ENCODE data around the gene MMP24OS.

The MMP24OS gene

DNA sequence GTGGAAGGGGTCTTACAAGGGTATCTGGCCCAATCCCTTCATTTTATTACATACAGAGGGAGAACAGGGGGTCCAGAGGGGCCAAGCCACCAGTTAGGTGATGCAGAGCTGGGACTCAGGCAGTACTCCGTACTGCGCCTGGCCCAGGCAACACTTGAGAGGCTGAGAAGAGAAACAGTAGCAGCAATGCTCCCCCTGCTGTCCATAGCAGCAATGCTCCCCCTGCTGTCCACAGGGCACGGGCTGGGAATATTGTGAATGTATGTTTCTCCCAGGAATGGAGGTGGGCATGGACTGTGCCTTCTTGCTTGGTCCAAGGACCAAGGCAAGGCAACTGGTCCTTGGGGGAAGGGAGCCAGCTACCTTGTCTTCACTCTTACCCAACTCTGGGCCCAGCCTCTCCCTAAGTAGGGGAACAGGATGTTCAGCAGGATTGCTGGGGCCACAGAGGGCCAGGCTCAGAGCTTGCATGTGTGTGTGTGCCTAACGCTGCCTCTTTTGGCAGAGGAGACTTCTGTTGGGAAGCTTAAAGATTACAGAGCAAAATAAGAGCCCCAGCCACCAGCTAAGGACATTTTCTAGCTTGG lies 29.1 kb upstream of the MMP24OS start:
- peak; percentile 88 for DNase-seq (ENCODE audit: low spot score)

GRCh38 chr20:35305682-35306556 lies 28.0 kb upstream of the MMP24OS start:
- DNase-seq (ENCODE audit: low spot score) = no peak

- no peak for DNase-seq (ENCODE audit: low spot score)
Measured at GRCh38 chr20:35304956-35305355, 27.0 kb upstream of the MMP24OS start.

GRCh38 chr20:35303735-35304491 lies 26.0 kb upstream of the MMP24OS start:
- peak; percentile 91 for DNase-seq (ENCODE audit: low spot score)

DNA sequence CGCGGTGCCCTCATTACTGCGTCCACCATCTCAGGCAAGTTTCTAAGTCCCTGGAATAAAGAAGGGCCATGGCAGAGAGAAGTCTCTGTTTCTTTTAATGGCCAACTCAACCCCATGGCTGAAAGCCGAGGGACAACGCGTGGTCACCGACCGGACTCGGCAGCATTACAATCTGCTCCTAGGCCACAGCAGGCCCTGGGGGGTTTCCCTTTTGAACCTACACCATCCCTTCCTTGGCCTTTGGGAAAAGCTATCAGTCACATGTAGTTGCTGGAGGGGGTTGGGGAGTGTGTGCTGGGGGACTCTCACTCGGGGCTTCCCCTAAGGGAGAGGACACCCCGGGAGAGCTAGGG lies 25.4 kb upstream of the MMP24OS start:
- DNase-seq (ENCODE audit: low spot score) = no peak

DNA sequence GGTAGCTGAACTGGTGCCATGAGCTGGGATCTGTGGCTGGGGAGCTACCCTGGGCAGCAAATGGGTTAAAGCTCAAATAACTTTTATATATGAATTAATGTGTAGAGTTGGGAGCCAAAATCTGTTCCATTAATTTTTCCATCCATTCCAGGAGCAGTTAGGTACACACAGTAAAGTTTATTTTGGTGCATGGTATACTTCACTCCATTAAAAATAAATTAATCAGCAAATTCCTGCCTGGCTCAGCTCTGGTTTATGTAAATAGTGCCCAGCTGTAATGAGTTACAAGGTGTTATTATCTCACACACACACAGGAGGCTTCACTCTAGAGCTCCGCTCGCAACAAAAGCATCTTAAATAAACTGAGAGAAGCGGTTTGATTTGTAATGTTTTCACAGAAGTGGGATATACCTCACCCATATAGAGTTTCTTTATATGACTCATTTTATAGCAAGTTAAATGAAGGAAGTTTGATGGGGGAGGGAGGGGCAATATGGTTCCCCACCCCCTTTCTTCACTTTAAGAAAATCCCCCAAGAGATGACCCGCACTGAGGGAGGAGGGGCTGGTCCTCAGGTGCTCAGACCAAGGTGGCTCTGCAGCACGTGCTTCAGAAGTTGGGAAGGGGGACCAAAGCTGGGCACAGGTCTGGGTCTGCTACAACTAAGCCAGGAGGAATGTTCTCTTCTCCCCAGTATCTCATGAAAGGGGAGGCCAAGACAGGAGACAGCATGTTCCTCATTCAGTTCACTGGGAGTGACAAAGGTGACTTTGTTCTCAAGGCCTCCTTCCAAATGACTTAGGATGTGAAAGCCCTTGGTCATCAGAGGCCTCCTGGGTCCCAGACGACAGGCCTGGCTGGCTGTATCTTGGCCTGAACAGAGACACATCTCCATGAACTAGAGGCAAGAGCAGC lies 24.8 kb upstream of the MMP24OS start:
- no peak for DNase-seq (ENCODE audit: low spot score)

GRCh38 chr20:35301426-35301825 lies 23.5 kb upstream of the MMP24OS start:
- no peak for DNase-seq (ENCODE audit: low spot score)

GRCh38 chr20:35300469-35301262 lies 22.7 kb upstream of the MMP24OS start:
- DNase-seq (ENCODE audit: low spot score) = no peak

- no peak for DNase-seq (ENCODE audit: low spot score)
Measured at GRCh38 chr20:35299780-35300179, 21.9 kb upstream of the MMP24OS start.

DNA sequence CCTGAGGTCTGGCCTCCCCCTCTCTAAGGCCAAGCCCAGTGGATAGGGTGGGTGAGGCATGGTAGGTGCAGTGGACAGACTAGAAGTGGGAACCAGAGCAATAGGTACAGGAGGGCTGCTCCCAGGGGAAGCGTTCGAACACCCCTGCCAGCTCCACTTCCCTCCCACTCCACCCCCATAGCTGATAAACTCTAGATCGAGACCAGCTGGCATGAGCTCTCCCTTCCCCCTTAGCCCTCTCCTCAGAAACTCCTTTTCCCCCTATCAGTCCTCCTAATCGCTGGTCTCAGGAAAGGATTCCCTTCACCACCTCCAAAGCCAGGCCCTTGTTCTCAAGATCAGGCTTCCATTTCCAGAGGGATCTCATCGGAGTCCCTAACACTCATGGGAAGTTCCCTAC lies 20.3 kb upstream of the MMP24OS start:
- DNase-seq (ENCODE audit: low spot score) = no peak

DNA sequence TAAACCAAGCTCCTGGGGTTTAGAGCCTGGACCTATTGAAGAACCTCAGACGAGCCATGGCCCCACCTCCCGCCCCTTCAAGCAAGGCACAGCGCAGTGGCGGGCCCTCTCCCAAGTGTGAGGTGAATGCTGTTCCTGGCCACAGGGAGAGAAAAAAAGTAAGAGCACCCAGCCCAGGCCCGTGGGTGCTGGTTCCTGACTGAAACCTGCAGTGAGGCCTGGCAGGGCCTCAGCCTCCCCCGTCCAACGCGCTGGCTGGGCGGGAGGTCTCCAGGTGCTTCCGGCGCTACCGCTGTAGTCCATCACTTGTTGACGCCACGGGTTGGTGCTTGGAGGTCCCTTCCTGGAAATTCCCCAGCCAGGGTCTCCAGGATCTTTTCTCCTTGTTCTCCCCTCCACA lies 19.8 kb upstream of the MMP24OS start:
- DNase-seq (ENCODE audit: low spot score) = no peak

DNA sequence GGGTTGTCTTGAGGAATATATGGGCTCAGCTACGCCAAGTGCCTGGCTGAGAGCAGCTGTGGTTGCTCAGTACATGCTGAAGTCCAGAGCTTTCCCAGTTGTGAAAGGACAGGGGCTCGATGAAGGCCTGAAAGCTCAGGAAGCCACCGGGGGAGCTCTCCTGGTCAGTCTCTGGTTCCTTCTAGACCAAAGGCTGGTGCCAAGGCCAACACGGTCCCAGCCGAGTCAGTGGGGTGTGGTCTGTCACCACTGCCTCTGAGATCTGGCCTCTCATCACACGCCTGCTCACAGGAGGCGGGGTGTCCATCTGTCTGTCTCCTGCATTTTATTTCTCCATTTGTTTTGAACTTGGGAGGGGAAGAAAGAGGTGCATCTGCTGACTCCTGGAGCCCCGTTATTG lies 19.2 kb upstream of the MMP24OS start:
- DNase-seq (ENCODE audit: low spot score) = no peak

DNA sequence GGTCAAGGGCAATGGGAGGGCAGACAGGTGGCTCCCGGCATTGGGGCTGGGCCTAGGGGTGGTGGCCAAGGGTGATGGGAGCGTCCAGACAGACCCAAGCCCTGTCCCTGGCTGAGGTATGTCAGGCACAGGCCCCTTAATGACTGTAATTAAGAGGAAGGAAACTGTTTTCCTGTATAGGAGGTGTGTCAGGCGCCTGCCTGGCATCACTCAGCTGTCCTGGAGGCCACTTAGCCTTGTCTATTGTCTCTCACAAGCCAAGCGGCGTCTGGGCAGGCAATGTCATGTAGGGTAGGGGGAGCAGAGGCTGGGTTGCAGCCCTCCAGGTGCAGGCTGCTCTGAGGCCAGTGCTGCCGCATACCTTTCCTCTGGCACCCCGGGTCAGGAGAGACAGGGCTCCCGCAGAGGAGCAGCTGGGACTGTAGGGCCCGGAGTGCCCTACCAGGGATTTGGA lies 18.2 kb upstream of the MMP24OS start:
- DNase-seq (ENCODE audit: low spot score) = no peak

- no peak for DNase-seq (ENCODE audit: low spot score)
Measured at GRCh38 chr20:35295674-35296073, 17.8 kb upstream of the MMP24OS start.

GRCh38 chr20:35295058-35295457 lies 17.1 kb upstream of the MMP24OS start:
- no peak for DNase-seq (ENCODE audit: low spot score)

- DNase-seq (ENCODE audit: low spot score) = peak; percentile 76
Measured at GRCh38 chr20:35294293-35294685, 16.4 kb upstream of the MMP24OS start.

DNA sequence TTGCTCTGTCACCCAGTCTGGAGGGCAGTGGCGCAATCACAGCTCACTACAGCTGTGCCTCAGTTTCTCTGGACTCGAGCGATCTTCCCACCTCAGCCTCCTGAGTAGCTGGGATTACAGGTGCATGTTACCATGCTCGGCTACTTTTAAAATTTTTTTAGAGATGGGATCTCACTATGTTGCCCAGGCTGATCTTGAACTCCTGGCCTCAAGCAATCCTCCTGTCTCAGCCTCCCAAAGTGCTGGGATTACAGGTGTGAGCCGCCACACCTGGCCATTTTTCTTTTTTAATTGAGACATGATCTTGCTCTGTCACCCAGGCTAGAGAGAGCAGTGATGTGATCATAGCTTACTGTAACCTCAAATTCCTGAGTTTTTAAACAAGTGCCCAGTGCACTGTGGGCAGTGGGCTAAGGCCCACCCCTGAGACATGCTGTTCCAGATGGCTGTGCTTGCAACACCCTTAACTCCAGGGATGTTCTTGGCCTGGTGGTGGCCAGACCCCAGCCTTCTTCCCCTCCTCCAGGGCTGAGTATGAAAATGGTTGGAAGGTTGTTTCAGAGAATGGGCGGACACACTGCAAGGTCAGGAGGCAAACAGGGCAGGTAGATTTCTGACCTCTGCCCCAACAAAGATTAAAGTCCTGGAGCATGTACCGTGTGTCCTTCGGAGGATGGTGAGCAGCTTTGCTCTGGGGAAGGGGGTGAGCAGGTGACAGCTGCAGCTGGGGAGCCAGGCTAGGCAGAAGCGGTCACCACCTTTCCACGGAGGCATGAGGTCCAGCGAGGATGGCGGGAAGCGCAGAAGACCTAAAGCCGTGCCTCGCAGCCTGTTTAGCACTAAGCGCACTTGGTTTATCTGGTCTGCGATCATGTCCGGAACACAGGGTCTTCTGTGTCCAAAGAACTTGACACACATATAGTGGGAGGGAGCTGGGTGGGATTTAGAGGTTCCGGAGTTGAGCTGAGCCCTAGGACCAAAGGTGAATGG lies 15.7 kb upstream of the MMP24OS start:
- no peak for DNase-seq (ENCODE audit: low spot score)

DNA sequence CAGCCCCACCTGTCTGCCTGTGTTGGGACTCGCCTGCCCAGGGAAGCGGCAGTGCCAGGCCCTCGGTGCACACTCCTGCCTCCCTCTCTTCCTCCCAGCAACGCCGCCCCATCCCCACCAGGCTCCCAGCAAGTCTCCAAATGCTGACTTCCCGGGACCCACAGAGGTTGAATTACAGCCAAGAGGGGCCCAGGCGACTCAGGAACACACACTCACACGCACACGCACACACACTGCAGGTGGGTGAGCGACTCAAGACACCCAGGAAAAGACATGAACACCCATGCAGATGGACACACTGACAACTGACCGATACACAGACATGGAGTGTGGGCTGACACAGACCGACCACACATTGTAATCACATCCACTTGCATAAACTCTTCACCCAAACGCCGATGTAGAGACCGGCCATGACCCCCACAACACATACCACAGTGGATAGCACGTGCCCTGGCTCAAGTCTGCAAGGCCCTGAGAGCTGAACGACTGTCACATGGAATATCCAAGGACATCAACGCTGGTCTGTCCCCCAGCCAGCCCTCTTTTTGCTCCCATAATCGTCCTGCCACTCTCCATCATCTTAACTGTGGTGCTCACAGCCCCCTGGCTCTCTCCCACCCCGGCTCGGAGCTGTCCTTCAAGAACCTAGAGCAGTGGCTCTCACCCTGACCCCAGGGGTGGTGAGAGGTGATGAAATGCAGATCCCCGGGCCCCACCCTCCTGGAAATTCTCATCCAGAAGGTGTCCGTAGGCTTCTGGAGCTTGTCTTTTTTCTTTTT lies 14.8 kb upstream of the MMP24OS start:
- DNase-seq (ENCODE audit: low spot score) = no peak

Data from HuH-7.5 (cell line).